ENCODE measurements around the gene BCAS3.
"Not testable (repeated sequence)": the region's sequence is repeated elsewhere in the genome, so short reads cannot be mapped to it uniquely, and the experiment has no call there.

DNA sequence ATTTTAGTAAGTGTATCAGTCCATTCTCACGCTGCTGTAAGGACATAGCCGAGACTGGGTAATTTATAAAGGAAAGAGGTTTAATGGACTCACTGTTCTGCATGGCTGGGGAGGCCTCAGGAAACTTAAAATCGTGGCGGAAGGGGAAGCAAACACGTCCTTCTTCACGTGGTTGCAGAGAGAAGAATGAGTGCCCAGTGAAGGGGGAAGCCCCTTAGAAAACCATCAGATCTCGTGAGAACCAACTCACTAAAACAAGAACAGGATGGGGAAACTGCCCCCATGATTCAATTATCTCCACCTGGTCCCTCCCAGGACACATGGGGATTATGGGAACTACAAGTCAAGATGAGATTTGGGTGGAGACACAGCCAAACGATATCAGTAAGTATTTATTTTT, 567.3 kb downstream of the BCAS3 start:
- TF ChIP-seq POLR2A (IDR thresholded peaks at IDR 0.05; ENCODE audit: low read length); GATA1 (IDR thresholded peaks at IDR 0.05; ENCODE audit: low read depth, low read length): not testable (repeated sequence)

Data from erythroblast (primary cell).